Measurements from ENCODE around the gene SEMA4C. TPM values are rescaled to one million over a fixed set of nuclear protein-coding genes. Genes with fewer than 3 reads are reported as not detected.

SEMA4C gene
- total and polyA plus RNA-seq, 9 of the 15 experiments (the other 6 are each of a cell fraction or from before 2014, with no cell fraction given): 0.32 to 59.7 (median 23.9) TPM

GRCh38 chr2:96869822-96870625 is at the start of gene SEMA4C (continued):
- TF ChIP-seq ZNF449 (CRISPR knock-in tag; IDR thresholded peaks at IDR 0.05) (no peak), CHD1 (IDR thresholded peaks at IDR 0.05; ENCODE audit: low read length) (peak; percentile 50), THAP7 (CRISPR knock-in tag; IDR thresholded peaks at IDR 0.05) (no peak), ARID3B (CRISPR knock-in tag; IDR thresholded peaks at IDR 0.05; ENCODE audit: borderline replicate concordance) (no peak), EZH2 (IDR thresholded peaks at IDR 0.05; ENCODE audit: borderline replicate concordance, low read depth, low read length) (no peak), ZBTB34 (CRISPR knock-in tag; IDR thresholded peaks at IDR 0.05) (no peak), CSDE1 (IDR thresholded peaks at IDR 0.05) (no peak), ILK (tag; IDR thresholded peaks at IDR 0.05; ENCODE audit: borderline replicate concordance, low read depth) (no peak), TSHZ1 (CRISPR knock-in tag; IDR thresholded peaks at IDR 0.05) (no peak), ESRRA (IDR thresholded peaks at IDR 0.05; ENCODE audit: borderline replicate concordance, low read depth) (no peak), ASH1L (IDR thresholded peaks at IDR 0.05; ENCODE audit: borderline replicate concordance, low read depth, partially characterized antibody) (no peak), SLC30A9 (CRISPR knock-in tag; IDR thresholded peaks at IDR 0.05) (no peak), GABPA (tag; conservative IDR thresholded peaks at IDR 0.05; ENCODE audit: low read depth) (no peak), GABPB2 (CRISPR knock-in tag; conservative IDR thresholded peaks at IDR 0.05) (no peak), SIRT6 (IDR thresholded peaks at IDR 0.05; ENCODE audit: low read depth, low read length) (no peak), ATF7 (IDR thresholded peaks at IDR 0.05) (peak; percentile 72), TCF7 (IDR thresholded peaks at IDR 0.05; ENCODE audit: borderline replicate concordance) (no peak; the same call in 1 of the 2 replicates), SNIP1 (IDR thresholded peaks at IDR 0.05; ENCODE audit: low read depth) (no peak)
